NOMO-1 (cell line): ENCODE measurements around the gene RBM39.
"Not testable (repeated sequence)": the region's sequence is repeated elsewhere in the genome, so short reads cannot be mapped to it uniquely, and the experiment has no call there.

Experiments
- DNase-seq, 2 experiments: peaks; one replicate each; lab custom pipeline; 2025; ENCODE audit not compliant: unreplicated experiment in 2 of 2; lab: John Stamatoyannopoulos, UW

The RBM39 gene

GRCh38 chr20:35741892-35742740, at the start of gene RBM39:
Gene RBM39, minus strand, starts transcription at chr20:35742260. Its CDS starts 1,386 bp downstream, at chr20:35740874.
- DNase-seq = peak; percentile 99 to 100

GRCh38 chr20:35791821-35792220, 49.8 kb upstream of the RBM39 start:
- DNase-seq = peak; percentile 62 to 75

GRCh38 chr20:35791097-35791496, 49.0 kb upstream of the RBM39 start:
- DNase-seq = no peak

- no peak for DNase-seq
These were observed 46.7 kb upstream of the RBM39 start for GRCh38 chr20:35788796-35789195.

- DNase-seq = not testable (repeated sequence)
These were observed 43.5 kb upstream of the RBM39 start for GRCh38 chr20:35785541-35785940.

GRCh38 chr20:35783811-35784210, 41.8 kb upstream of the RBM39 start:
- not testable (repeated sequence) for DNase-seq

- no peak for DNase-seq
These were observed 34.5 kb upstream of the RBM39 start for GRCh38 chr20:35776513-35777101.

GRCh38 chr20:35774391-35774790, 32.3 kb upstream of the RBM39 start:
- DNase-seq = no peak

GRCh38 chr20:35773154-35773751, 31.2 kb upstream of the RBM39 start:
- peak in 1 of 2 experiments; percentile 46 for DNase-seq

- no peak for DNase-seq
These were observed 30.6 kb upstream of the RBM39 start for GRCh38 chr20:35772563-35773058.

- DNase-seq = peak; percentile 89 to 93
These were observed 29.9 kb upstream of the RBM39 start, which contains the start of gene PHF20 for GRCh38 chr20:35771689-35772562. Gene PHF20, plus strand, starts transcription at chr20:35772015. Its CDS starts 29,508 bp downstream, at chr20:35801523.

GRCh38 chr20:35771367-35771688, 29.3 kb upstream of the RBM39 start:
- DNase-seq = no peak

- peak in 1 of 2 experiments; percentile 5 for DNase-seq
These were observed 26.9 kb upstream of the RBM39 start for GRCh38 chr20:35768731-35769664.

GRCh38 chr20:35767683-35768481, 25.8 kb upstream of the RBM39 start:
- DNase-seq = peak; percentile 81 to 88

GRCh38 chr20:35766843-35767242, 24.8 kb upstream of the RBM39 start:
- DNase-seq = no peak

- not testable (repeated sequence) for DNase-seq
These were observed 22.9 kb upstream of the RBM39 start for GRCh38 chr20:35764936-35765335.

GRCh38 chr20:35762461-35762860, 20.4 kb upstream of the RBM39 start:
- DNase-seq = no peak

GRCh38 chr20:35761548-35761947, 19.5 kb upstream of the RBM39 start:
- not testable (repeated sequence) for DNase-seq
